Tibial nerve (tissue), 4 donors: ENCODE results near the gene PLBD1.

ENCODE experiments used
- CTCF ChIP-seq, 5 experiments: fragments of 200-600 bp in 3 of 5; fragments of 450-650 bp in 2 of 5; sonication (generic) in 3 of 5; IDR thresholded peaks; one replicate each; pipeline ENCODE4 v1.5.1; 2016 to 2019; ENCODE audit warnings: antibody characterized with exemption in 5 of 5, mild to moderate bottlenecking in 3 of 5, moderate library complexity in 2 of 5
- EP300 ChIP-seq, 2 donors: sonication (generic); formaldehyde crosslinking; IDR thresholded peaks; one replicate each; pipeline ENCODE4 v1.6.1; 2017; ENCODE audit warnings: antibody characterized with exemption in 2 of 2, mild to moderate bottlenecking in 1 of 2
- POLR2A ChIP-seq, 2 donors: fragments of 450-650 bp; IDR thresholded peaks; one replicate each; pipeline ENCODE4 v1.6.1; 2017; ENCODE audit warnings: antibody characterized with exemption in 2 of 2, mild to moderate bottlenecking in 2 of 2, moderate library complexity in 2 of 2

GRCh38 chr12:14560904-14561574, 6.6 kb downstream of the PLBD1 start:
- TF ChIP-seq CTCF (IDR thresholded peaks at IDR 0.05) (no peak), POLR2A (IDR thresholded peaks at IDR 0.05) (no peak), EP300 (IDR thresholded peaks at IDR 0.05) (no peak)
